Left forelimb (tissue), 1 donor: ENCODE measurements around the gene ZNF138.
"Not testable (repeated sequence)": the region's sequence is repeated elsewhere in the genome, so short reads cannot be mapped to it uniquely, and the experiment has no call there.

Experiments
- DNase-seq: peaks from one replicate; pipeline ENCODE4 v3.0.0-alpha.2; 2018; ENCODE audit warnings: low spot score

The ZNF138 gene

DNA sequence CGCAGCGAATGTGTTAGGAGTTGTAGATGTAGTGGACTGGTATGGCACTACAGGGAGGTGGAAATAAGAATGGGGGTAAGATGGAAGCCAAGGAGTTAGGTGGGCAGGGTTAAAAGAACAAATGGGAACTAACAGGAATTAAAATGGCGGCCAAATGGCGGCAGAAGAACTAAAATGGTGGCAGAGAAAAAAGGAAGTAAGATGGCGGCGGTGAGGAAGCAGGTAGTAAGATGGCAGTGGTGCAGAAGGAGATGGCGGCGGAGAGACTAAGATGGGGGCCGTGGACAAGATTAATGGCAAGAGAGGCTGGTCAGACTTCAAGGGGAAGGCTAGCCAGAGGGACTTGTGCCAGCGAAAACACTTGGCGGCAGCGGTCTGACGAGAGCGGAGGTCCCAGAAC lies 44.5 kb downstream of the ZNF138 start:
- DNase-seq = no peak

DNA sequence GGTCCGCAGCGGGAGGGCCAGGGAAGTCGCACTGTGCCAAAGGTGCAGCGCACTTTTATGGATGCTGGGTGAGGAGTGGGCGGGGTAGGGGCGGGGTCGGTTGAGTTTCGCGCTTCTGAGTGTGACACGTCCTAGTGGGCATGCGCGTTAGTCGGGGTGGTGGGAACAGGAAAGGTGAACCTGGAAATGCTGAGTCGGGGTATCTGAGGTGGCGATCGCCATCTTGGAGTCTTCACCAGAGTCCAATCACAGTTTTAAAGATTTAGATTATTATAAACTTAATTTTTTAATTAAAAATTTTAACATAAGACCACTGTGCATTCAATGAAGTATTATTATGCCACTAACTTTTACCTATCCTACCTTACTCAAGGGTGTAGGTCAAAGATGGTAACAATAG lies 45.7 kb downstream of the ZNF138 start:
- no peak for DNase-seq

DNA sequence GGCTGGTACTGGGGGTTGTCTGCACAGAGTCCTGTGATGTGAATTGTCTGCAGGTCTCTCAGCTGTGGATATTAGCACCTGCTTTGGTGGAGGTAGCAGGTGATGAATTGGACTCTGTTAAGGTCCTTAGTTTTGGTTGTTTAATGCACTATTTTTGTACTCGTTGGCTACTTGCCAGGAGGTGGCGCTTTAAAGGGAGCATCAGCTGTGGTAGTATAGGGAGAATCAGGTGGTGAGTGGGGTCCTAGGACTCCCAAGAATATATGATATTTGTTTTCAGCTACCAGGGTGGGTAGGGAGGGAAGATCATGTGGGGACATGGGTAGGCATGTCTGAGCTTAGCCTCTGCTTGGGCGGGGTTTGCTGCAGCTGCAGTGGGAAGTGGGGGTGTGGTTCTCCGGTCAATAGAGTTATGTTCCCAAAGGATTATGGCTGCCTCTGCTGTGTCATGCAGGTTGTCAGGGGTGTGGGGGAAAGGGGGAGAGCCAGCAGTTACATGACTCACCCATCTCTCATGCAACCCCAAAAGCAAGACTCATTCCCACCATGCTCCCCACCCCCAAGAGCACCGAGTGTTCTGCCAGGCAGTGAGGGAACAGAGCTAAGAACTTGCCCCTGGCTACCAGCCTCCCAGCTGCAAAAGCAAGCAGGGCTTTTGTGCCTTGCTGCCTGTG lies 55.2 kb downstream of the ZNF138 start:
- no peak for DNase-seq

DNA sequence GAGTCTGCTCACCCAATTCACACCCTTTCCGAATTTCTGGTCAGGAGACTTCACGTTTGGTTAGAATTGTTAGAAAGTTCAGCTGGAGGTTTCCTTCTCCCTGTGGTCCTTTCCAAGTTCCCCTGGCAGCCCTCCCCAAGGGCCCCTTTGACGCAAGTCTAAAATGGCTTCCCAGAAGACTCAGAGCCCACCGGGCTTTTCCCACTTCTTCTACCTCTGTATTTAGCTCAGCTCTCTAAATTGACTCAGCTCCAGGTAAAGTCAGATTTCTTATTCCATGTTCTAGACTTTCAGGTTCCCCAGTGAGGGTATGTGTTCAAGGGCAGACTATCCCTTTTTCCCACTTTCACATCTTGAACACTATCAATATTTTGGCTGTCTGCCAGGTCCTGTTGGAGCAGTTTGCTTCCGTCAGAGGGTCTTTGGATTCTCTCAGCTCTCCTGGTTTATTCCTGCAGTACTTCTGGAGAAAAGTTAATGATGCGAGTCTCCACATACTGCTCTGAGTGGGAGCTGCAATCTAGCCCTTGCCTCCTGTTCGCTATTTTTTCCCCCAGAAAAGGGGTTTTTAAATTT lies 55.8 kb downstream of the ZNF138 start:
- no peak for DNase-seq

DNA sequence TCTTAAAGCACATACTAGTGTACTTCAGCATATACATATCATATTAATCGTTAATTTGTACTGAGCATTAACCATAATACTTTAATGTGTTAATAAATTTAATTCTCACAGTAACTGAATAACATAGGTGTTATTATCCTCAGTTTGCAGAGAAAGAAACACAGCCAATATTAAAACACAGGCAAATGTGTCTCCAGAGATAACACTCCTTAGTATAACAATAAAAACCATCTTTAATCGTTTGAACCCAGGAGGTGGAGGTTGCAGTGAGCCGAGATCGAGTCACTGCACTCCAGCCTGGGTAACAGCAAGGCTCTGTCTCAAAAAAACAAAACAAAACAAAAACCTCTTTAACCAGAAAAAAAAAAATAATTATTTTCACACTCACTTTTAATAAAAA lies 59.5 kb downstream of the ZNF138 start:
- no peak for DNase-seq

DNA sequence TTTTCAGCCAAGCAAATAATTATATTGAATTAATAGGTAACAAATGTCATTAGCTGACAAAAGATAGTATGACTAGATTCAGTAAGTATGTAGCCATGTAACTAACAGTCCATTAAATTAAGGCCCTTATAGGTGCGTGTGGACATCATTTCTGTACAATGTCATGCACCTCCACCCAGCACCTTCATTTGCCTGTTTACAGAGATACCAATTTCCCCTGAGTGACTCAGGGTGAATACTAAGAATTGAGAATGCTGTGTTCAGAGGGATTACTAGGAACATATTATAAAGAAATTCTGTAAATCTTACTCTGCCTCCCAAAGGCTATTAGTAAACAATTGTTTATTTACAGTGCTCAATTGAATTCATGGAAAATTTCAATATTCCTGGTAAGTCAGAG lies 60.7 kb downstream of the ZNF138 start:
- no peak for DNase-seq

DNA sequence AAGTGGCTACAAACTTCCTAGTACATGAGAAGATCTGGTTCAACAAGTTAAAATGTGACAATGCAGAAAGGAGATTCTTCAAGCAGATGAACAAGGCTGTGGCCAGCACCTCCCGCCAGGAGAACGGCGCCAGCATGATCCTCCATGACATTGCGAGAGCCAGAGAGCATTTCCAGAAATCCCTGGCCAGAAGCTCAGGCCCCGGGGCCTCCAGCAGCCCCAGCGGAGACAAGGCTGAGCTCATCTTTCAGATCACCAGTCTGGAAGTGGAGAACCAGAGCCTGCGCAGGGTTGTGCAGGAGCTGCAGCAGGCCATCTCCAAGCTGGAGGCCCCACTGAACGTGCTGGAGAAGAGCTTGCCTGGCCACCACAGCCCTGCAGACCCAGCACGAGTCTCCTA lies 68.8 kb downstream of the ZNF138 start:
- no peak for DNase-seq

DNA sequence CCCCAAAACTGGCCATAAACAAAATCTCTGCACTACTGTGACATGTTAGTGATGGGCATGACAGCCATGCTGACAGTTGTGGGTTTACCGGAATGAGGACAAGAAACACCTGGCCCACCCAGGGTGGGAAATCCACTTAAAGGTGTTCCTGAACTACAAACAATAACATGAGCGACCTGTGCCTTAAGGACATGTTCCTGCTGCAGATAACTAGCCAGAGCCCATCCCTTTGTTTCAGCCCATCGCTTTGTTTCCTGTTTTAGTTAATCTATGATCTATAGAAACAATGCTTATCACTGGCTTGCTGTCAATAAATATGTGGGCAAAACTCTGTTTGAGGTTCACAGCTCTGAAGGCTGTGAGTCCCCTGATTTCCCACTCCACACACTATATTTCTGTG lies 69.3 kb downstream of the ZNF138 start:
- not testable (repeated sequence) for DNase-seq

DNA sequence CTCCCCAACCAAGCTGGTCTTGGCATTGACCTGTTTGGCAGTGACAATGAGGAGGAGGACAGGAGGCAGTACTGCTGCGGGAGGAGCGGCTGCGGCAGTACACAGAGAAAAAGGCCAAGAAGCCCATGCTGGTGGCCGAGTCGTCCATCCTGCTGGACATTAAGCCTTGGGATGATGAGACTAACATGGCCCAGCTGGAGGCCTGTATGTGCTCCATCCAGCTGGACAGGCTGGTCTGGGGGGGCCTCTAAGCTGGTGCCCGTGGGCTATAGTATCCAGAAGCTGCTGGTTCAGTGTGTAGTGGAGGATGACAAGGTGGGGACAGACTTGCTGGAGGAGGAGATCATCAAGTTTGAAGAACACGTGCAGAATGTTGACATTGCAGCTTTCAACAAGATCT lies 69.7 kb downstream of the ZNF138 start:
- DNase-seq = no peak

DNA sequence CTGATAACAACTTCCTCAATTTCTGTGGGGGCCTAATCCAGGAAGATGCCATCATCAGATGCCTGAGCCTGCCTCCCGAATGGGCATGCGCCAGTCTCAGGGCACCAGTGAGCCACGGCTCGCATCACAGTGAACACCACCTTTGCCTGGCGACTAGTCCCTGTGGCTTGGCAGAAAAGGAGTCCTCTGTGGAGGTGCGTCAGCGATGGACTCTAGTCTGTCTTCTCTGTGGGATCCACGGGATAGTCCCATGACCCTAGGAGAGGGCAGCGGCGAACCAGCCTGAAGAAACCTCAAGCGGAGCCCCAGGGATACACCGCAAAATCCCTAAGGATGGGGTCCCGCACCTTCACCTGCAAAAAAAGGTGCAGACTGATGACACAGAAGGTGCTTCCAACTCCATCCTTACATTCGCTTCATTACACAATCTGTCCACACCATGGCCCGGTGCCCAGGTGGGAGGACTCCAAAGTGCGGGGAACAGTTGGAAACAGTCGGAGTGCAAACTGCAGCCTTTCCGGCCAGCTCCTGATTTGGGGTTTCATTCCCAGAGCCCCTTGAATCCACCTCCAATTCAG lies 73.7 kb downstream of the ZNF138 start:
- peak; percentile 47 for DNase-seq

DNA sequence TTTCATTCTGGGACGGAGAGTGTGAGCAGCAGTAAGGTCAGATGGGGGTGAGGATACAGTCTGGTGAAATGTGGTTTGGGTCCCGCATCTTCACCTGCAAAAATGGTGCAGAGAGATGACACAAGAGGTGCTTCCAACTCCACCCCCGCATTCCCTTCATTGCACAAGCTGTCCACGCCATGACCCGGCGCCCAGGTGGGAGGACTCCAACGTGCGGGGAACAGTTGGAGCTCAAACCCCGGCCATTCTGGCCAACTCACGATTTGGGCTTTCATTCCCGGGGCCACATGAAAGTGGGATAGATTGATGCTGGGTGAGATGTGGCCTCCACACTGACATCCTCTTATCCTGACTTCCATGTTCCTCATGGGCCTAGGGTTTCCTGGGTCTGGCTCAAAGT lies 74.3 kb downstream of the ZNF138 start:
- peak; percentile 58 for DNase-seq

DNA sequence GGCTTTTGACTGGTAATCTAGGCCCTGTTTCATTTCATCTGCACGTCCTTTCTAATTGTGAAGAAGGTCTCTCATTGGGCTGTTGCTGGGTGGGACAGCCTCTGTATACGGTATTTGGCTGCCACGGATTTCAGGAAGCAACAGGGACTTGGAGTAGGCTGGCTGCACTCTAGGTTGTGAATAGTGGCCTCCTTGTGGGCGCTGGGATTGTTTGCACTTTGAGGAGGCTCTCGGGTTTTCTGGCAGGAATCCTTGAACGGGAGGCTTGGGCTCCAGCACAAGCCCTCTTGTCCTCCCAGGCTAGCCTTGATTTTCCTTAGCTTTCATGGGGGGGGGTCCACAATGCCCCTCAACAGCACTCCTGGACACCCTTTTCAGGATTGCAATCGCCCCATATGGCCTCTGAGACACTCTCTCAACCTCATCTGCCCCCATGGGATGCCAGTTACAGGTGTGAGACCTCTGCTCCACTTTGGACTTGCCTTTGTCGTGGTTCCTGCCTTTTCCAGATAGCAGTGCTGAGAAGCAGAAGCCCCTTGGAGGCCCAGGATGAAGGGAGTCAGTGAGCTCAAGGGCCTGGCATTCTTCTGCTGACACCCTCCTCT lies 75.0 kb downstream of the ZNF138 start:
- DNase-seq = no peak

DNA sequence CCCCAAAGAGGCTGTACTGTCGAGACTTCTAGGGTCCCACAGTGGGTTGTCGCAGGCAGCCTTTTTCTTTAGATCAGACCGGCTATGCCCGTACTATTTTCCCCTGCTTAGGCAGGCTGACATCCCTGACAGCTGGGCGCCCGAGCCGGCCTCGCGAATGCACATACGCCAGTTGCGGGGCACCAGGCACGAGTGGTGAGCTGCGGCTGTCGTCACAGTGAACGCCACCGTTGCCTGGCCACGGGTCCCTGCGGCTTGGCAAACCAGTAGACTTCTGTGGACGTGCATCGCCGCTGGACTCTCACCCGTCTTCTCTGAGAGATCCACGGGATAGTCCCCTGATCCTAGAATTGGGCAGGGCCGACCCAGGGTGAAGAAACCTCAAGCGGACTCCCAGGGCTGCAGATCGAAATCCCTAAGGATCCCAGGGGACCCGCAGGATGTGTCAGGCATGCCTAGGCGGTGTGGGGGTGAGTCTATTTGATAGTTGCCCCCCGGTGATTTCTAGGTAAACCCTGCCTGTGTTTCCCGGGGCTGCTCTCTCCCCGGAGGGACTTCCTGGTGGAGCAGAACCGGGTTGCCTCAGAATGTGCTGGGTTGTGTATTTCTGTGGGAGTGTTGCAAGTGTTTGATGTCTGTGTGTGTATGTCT lies 75.8 kb downstream of the ZNF138 start:
- peak; percentile 45 for DNase-seq

DNA sequence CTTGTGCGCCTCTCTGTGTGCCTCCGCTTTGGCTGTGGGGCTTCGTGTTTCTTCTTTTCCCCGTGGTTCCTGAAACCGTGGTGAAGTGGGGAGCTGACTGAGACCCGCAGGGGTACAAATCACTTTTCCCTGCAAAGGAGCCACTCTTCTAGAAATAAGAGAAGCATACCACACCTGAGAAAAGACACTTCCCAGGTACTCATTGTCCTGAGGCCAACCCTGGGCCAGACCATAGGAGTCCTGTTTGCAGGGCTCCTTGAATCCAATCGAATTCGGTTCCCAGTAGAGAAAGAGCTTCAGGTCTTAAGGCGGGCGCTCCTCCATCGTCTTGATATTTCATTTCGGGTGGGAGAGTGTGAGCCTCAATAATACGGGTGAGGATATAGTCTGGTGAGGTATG lies 76.4 kb downstream of the ZNF138 start:
- no peak for DNase-seq

DNA sequence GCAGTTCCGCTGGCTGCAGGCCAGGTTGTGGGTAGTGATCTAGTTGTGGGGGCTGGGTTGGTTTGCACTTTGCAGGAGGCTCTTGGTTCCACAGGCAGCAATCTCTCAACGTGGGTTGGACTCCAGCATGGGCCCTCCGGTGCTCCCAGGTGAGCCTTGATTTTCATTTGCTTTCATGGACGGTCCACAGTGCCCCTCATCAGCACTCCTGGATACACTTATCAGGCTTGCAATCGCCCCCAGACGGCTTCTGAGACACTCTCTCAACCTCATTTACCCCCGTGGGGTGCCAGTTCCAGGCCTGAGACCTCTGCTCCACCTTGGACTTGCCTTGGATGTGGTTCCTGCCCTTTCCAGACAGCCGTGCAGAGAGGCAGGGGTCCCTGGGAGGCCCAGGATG lies 77.5 kb downstream of the ZNF138 start:
- DNase-seq = no peak

DNA sequence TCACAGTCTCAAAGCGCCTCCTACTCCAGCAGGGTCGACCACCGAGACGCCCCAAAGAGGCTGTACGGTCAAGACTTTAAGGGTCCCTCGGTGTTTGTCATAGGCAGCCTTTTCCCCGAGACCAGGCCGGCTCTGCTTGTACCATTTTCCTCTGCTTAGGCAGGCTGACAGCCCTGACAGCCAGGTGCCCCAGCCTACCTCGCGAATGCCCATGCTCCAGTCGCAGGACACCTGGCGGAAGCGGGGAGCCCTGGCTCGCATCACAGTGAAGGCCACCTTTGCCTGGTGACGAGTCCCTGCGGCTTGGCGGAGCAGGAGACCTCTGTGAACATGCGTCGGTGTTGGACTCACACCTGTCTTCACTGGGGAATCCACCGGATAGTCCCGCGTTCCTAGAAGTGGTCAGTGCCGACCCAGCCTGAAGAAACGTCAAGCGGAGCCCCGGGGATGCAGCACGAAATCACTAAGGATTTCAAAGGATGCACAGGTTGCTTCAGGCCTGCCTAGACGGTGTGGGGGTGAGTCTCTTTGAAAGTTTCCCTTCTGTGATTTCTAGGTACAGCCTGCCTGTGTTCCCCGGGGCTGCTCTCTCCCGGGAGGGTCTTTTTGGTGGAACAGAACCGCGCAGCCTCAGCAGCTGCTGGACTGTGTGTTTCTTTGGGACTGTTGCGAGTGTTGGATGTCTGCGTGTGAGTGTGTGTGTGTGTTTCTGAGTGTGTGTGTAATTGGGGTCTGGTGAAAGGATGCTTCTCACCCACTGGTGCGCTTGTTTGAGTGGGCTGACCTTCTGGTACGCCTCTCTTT lies 78.3 kb downstream of the ZNF138 start:
- peak; percentile 52 for DNase-seq

DNA sequence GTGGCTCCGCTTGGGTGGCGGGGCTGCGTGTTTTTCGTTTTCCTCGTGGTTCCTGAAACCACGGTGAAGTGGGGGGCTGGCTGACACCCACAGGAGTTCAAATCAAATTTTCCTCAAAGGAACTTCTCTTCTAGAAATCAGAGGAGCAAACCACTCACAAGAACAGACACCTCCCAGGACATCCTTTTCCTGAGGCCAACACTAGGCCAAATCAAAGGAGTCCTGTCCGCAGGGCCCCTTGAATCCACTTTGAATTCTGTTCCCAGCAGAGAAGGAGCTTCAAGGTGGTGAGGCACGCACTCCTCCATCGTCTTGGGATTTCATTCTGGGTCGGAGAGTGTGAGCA lies 78.9 kb downstream of the ZNF138 start:
- DNase-seq = no peak

DNA sequence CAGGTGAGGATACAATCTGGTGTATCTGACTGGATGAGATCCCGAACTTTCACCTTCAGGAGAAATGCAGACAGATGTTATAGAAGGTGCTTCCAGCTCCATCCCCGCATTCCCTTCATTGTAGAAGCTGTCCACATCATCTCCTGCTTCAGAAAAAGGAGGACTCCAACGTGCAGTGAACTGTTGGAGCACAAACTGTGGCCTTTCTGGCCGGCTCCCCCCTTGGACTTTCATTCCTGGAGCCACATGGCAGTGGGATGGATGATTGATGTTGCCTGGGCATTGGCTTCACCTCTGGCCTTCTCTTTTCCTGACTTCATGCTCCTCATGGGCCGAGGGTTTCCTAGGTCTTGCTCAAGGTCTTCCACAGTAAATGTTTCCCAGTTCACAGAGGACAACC lies 79.3 kb downstream of the ZNF138 start:
- no peak for DNase-seq

DNA sequence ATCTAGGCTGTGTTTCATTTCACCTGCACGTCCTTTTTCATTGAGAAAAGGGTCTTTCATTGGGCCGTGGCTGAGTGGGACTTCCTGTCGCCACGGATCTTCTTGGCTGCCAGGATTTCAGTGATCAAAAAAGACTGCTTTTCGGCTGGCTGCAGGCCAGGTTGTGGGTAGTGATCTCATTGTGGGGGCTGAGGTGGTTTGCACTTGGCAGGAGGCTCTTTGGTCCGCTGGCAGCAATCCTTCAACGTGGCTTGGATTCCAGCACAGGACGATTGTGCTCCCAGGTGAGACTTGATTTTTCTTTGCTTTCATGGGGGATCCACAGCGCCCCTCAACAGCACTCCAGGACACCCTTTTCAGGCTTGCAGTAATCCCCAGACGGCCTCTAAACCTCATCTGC lies 79.9 kb downstream of the ZNF138 start:
- peak; percentile 47 for DNase-seq

DNA sequence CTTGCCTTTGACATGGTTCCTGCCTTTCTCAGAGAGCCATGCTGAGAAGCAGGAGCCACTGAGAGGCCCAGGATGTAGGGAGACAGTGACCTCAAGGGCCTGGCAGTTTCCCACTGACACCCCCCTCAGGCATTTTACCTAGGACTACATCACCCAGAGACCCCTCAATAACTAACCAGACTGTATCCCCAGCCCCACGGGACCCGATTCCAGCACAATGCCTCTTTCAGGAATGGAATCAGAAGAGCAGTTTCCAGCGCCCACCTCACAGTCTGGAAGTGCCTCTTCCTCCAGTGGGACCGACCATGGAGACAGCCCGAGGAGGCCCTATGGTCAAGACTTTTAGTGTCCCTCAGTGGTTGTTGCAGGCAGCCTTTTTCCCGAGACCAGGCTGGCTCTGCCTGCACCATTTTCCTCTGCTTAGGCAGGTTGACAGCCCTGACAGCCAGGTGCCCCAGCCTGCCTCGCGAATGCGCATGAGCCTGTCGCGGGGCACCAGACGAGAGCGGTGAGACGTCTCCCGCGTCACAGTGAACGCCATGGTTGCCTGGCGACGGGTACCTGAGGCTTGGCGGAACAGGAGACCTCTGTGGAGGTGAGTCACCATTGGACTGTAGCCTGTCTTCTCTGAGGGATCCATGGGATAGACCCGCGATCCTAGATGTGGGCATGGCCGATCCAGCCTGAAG lies 80.5 kb downstream of the ZNF138 start:
- peak; percentile 61 for DNase-seq

DNA sequence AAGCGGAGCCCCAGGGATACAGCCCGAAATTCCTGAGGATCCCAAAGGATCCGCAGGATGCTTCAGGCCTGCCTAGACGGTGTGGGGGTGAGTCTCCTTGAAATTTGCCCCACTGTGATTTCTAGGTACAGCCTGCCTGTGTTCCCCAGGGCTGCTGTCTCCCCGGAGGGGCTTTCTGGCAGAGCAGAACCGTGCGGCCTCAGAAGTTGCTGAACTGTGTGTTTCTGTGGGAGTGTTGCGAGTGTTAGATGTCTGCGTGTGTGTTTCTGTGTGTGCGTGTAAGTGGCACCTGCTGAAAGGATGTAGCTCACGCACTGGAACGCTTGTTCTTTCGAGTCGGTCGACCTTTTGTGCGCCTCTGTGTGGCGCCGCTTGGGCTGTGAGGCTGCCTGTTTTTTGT lies 81.0 kb downstream of the ZNF138 start:
- no peak for DNase-seq
